Osteocyte (in vitro differentiated cells): Measurements from ENCODE around the gene CYTH4. TPM values are rescaled to one million over a fixed set of nuclear protein-coding genes. Genes with fewer than 3 reads are reported as not detected.

Source experiments
- DNase-seq: peaks from one replicate; pipeline ENCODE4 v3.0.0; 2021; ENCODE audit warnings: mixed read lengths; ENCODE audit not compliant: unreplicated experiment; ENCODE audit errors: extremely low spot score
- H3K27ac Mint-ChIP-seq: one replicate; pipeline ENCODE4 v1.8.0; 2021; ENCODE audit warnings: mild to moderate bottlenecking, mixed read lengths; ENCODE audit not compliant: unreplicated experiment
- H3K27me3 Mint-ChIP-seq: one replicate; pipeline ENCODE4 v1.8.0; 2021; ENCODE audit warnings: mixed read lengths; ENCODE audit not compliant: unreplicated experiment
- H3K36me3 Mint-ChIP-seq: one replicate; pipeline ENCODE4 v1.8.0; 2021; ENCODE audit warnings: mixed read lengths; ENCODE audit not compliant: unreplicated experiment
- H3K4me1 Mint-ChIP-seq: one replicate; pipeline ENCODE4 v1.8.0; 2021; ENCODE audit warnings: mixed read lengths; ENCODE audit not compliant: unreplicated experiment
- H3K4me3 Mint-ChIP-seq: one replicate; pipeline ENCODE4 v1.8.0; 2021; ENCODE audit warnings: mild to moderate bottlenecking, moderate library complexity, mixed read lengths; ENCODE audit not compliant: unreplicated experiment
- H3K9me3 Mint-ChIP-seq: one replicate; pipeline ENCODE4 v1.8.0; 2021; ENCODE audit warnings: mixed read lengths; ENCODE audit not compliant: unreplicated experiment
- CTCF ChIP-seq: fragments of 200-600 bp; sonication (generic); IDR thresholded peaks from 2 replicates; pipeline ENCODE4 v1.5.0; 2021; ENCODE audit warnings: antibody characterized with exemption, mild to moderate bottlenecking, moderate library complexity
- total RNA-seq: library from RNA; stranded (reverse); gene quantifications from 2 replicates; pipeline ENCODE4 v1.2.1, GENCODE V29; 2021

CYTH4 gene
- total RNA-seq, 1 donor from 2014 or later: not detected

- DNase-seq: no peak
- Mint-ChIP-seq H3K9me3 (no peaks in the 10 kb centered on the region), H3K27ac (no peak overlapping the region), H3K27me3 (peaks cover 37% of the 10 kb centered on the region), H3K4me1 (no peaks in the 10 kb centered on the region), H3K4me3 (no peak overlapping the region), H3K36me3 (no peaks in the 10 kb centered on the region)
- TF ChIP-seq CTCF: no peak
Measured at GRCh38 chr22:37358386-37358785, 76.1 kb downstream of the CYTH4 start.

- Mint-ChIP-seq H3K4me3 (no peak overlapping the region), H3K4me1 (no peaks in the 10 kb centered on the region), H3K9me3 (no peaks in the 10 kb centered on the region), H3K27ac (no peak overlapping the region), H3K27me3 (peaks cover 33% of the 10 kb centered on the region), H3K36me3 (no peaks in the 10 kb centered on the region)
- DNase-seq: no peak
- no peak for TF ChIP-seq CTCF
Measured at GRCh38 chr22:37358917-37359316, 76.6 kb downstream of the CYTH4 start.

GRCh38 chr22:37362621-37363020 lies 80.3 kb downstream of the CYTH4 start:
- no peak overlapping the region for H3K4me3 Mint-ChIP-seq
- no peak for TF ChIP-seq CTCF
- DNase-seq: no peak
- H3K27ac Mint-ChIP-seq: no peak overlapping the region
- H3K9me3 Mint-ChIP-seq: no peaks in the 10 kb centered on the region
- H3K4me1 Mint-ChIP-seq: no peaks in the 10 kb centered on the region
- no peaks in the 10 kb centered on the region for H3K36me3 Mint-ChIP-seq
- H3K27me3 Mint-ChIP-seq: peaks cover 18% of the 10 kb centered on the region

GRCh38 chr22:37363261-37363992 lies 81.1 kb downstream of the CYTH4 start:
- Mint-ChIP-seq H3K27ac (no peak overlapping the region), H3K36me3 (no peaks in the 10 kb centered on the region), H3K4me1 (no peaks in the 10 kb centered on the region)

More at GRCh38 chr22:37363261-37363992, 81.1 kb downstream of the CYTH4 start:
- H3K9me3 Mint-ChIP-seq: no peaks in the 10 kb centered on the region
- no peak for TF ChIP-seq CTCF
- H3K4me3 Mint-ChIP-seq: no peak overlapping the region
- peaks cover 10% of the 10 kb centered on the region for H3K27me3 Mint-ChIP-seq
- no peak for DNase-seq

Other genes starting within 250 kb of the CYTH4 start
- gene KCTD17, start 230.8 kb upstream of the CYTH4 start, total RNA-seq: 35.8 and 39.6 TPM in 2 replicates
- gene TMPRSS6, start 172.8 kb upstream of the CYTH4 start, total RNA-seq: not detected in 2 replicates
- 0.10 TPM in 1 of 2 replicates, not detected in the other for gene IL2RB, start 132.6 kb upstream of the CYTH4 start, total RNA-seq
- gene C1QTNF6, start 94.3 kb upstream of the CYTH4 start, total RNA-seq: 36.4 and 36.5 TPM in 2 replicates
- not detected in 2 replicates for gene SSTR3, start 70.0 kb upstream of the CYTH4 start, total RNA-seq
- not detected in 2 replicates for gene RAC2, start 38.2 kb upstream of the CYTH4 start, total RNA-seq
- gene ELFN2, start 145.0 kb downstream of the CYTH4 start, total RNA-seq: 0.97 and 0.99 TPM in 2 replicates
- 1.5 and 2.3 TPM in 2 replicates for gene MFNG, start 203.9 kb downstream of the CYTH4 start, total RNA-seq
- 29.2 and 31.5 TPM in 2 replicates for gene CARD10, start 236.9 kb downstream of the CYTH4 start, total RNA-seq